GM23248 (cell line): Measurements from ENCODE around the gene SMG7. TPM values are rescaled to one million over a fixed set of nuclear protein-coding genes. Genes with fewer than 3 reads are reported as not detected.

Experiments
- DNase-seq: peaks from one replicate; pipeline ENCODE4 v3.0.0-alpha.2; 2015
- H2AFZ ChIP-seq: fragments of 200-600 bp; sonication (generic); 2 replicates; pipeline ENCODE4 v1.6.1; 2016; ENCODE audit warnings: antibody characterized with exemption
- H3F3A ChIP-seq: fragments of 200-600 bp; sonication (generic); 2 replicates; pipeline ENCODE4 v1.6.1; 2016; ENCODE audit warnings: mild to moderate bottlenecking, antibody characterized with exemption, mixed run types; ENCODE audit not compliant: insufficient read depth
- H3K27ac ChIP-seq: fragments of 200-600 bp; sonication (generic); 2 replicates; pipeline ENCODE4 v1.5.1; 2016; ENCODE audit warnings: mild to moderate bottlenecking
- H3K27me3 ChIP-seq: fragments of 200-600 bp; sonication (generic); replicated peaks from 2 replicates; pipeline ENCODE4 v1.6.1; 2016; ENCODE audit warnings: mild to moderate bottlenecking; ENCODE audit not compliant: insufficient read depth
- H3K36me3 ChIP-seq: fragments of 200-600 bp; sonication (generic); 2 replicates; pipeline ENCODE4 v1.6.1; 2016; ENCODE audit warnings: low read depth, mild to moderate bottlenecking
- H3K4me1 ChIP-seq: fragments of 200-600 bp; sonication (generic); 2 replicates; pipeline ENCODE4 v1.6.1; 2016; ENCODE audit warnings: mild to moderate bottlenecking; ENCODE audit not compliant: insufficient read depth
- H3K4me2 ChIP-seq: fragments of 200-600 bp; sonication (generic); one replicate; pipeline ENCODE4 v1.6.1; 2016; ENCODE audit warnings: mild to moderate bottlenecking; ENCODE audit not compliant: unreplicated experiment
- H3K4me3 ChIP-seq: fragments of 200-600 bp; sonication (generic); 2 replicates; pipeline ENCODE4 v1.5.1; 2016; ENCODE audit warnings: mild to moderate bottlenecking
- H3K79me2 ChIP-seq: fragments of 200-600 bp; sonication (generic); 2 replicates; pipeline ENCODE4 v1.6.1; 2016; ENCODE audit warnings: mild to moderate bottlenecking; ENCODE audit not compliant: insufficient read depth
- H3K9ac ChIP-seq: fragments of 200-600 bp; sonication (generic); 2 replicates; pipeline ENCODE4 v1.6.1; 2016; ENCODE audit warnings: mild to moderate bottlenecking
- H3K9me2 ChIP-seq: fragments of 200-600 bp; sonication (generic); 2 replicates; pipeline ENCODE4 v1.6.1; 2016; ENCODE audit warnings: mixed run types, mild to moderate bottlenecking, moderate library complexity; ENCODE audit not compliant: insufficient read depth
- H3K9me3 ChIP-seq: fragments of 200-600 bp; sonication (generic); one replicate; pipeline ENCODE4 v1.6.1; 2017; ENCODE audit warnings: low read depth
- H4K20me1 ChIP-seq: fragments of 200-600 bp; sonication (generic); 2 replicates; pipeline ENCODE4 v1.6.0; 2016; ENCODE audit not compliant: insufficient read depth
- EZH2 ChIP-seq: fragments of 200-600 bp; sonication (generic); IDR thresholded peaks from 2 replicates; pipeline ENCODE4 v1.6.1; 2018; ENCODE audit warnings: antibody characterized with exemption, mild to moderate bottlenecking; ENCODE audit not compliant: insufficient read depth, poor library complexity, severe bottlenecking
- EZH2phosphoT487 ChIP-seq: fragments of 200-600 bp; sonication (generic); IDR thresholded peaks from 2 replicates; pipeline ENCODE4 v1.6.1; 2018; ENCODE audit warnings: antibody characterized with exemption, moderate library complexity, mild to moderate bottlenecking, low read depth; ENCODE audit not compliant: insufficient read depth
- WGBS, 2 experiments: methylation state at CpG; one replicate each; pipeline ENCODE4 v1.1.6; 2015 to 2017; ENCODE audit warnings: low lambda C conversion rate in 2 of 2, low coverage in 1 of 2; ENCODE audit errors: missing lambda C conversion rate in 2 of 2; 5-methylcytosine and 5-hydroxymethylcytosine counted together
- in situ Hi-C: fragments of 300-500 bp; cut with MboI; formaldehyde crosslinking; loops from 2 replicates; pipeline ENCODE4 v1.15.0; 2020
- polyA plus RNA-seq: library from polyadenylated mRNA; unstranded; fragments of >200 nt; fragmentation: Nextera tagmentation; extraction: Ambion mirVana; gene quantifications from 2 replicates; pipeline ENCODE4 v1.2.1, GENCODE V29; 2016
- total RNA-seq: library from RNA; depleted of rRNA; stranded (reverse); fragments of >200 nt; shearing (Covaris generic); gene quantifications from 2 replicates; pipeline ENCODE4 v1.2.3, GENCODE V29; 2014

The SMG7 gene
- total and polyA plus RNA-seq, 2 experiments from 2014 or later, result 18.7 to 32.8 TPM

- no peak overlapping the region for H3K4me3 ChIP-seq
- H4K20me1 ChIP-seq, result no peaks in the 10 kb centered on the region
- H2AFZ ChIP-seq, result no peak overlapping the region
- no peaks in the 10 kb centered on the region for H3F3A ChIP-seq
- no peaks in the 10 kb centered on the region for H3K36me3 ChIP-seq
- H3K27me3 ChIP-seq, result no peaks in the 10 kb centered on the region
- no peak overlapping the region for H3K27ac ChIP-seq
- in situ Hi-C loops, result no loop called here
- H3K79me2 ChIP-seq, result no peaks in the 10 kb centered on the region
- H3K4me1 ChIP-seq, result no peaks in the 10 kb centered on the region
- no peak for DNase-seq
- no peak overlapping the region for H3K4me2 ChIP-seq
- WGBS, 2 experiments, result 41% methylated on average over 2 of the region's 2 CpGs
- H3K9me2 ChIP-seq, result no peaks in the 10 kb centered on the region
- TF ChIP-seq EZH2phosphoT487 (no peak), EZH2 (no peak)
- no peak overlapping the region for H3K9ac ChIP-seq
- H3K9me3 ChIP-seq, result no peaks in the 10 kb centered on the region
Observed at GRCh38 chr1:183450093-183450492, 22.2 kb upstream of the SMG7 start.

- in situ Hi-C loops, result no loop called here
- H4K20me1 ChIP-seq, result no peaks in the 10 kb centered on the region
- no peaks in the 10 kb centered on the region for H3K4me1 ChIP-seq
- no peaks in the 10 kb centered on the region for H3K9me3 ChIP-seq
- H2AFZ ChIP-seq, result no peak overlapping the region
- H3K9me2 ChIP-seq, result no peaks in the 10 kb centered on the region
- 57 to 64% methylated on average over 2 of the region's 2 CpGs for WGBS, 2 experiments
- H3K4me3 ChIP-seq, result no peak overlapping the region
- H3K79me2 ChIP-seq, result no peaks in the 10 kb centered on the region
- H3K27me3 ChIP-seq, result no peaks in the 10 kb centered on the region
- no peaks in the 10 kb centered on the region for H3F3A ChIP-seq
- H3K9ac ChIP-seq, result no peak overlapping the region
- H3K36me3 ChIP-seq, result no peaks in the 10 kb centered on the region
- no peak overlapping the region for H3K27ac ChIP-seq
- no peak overlapping the region for H3K4me2 ChIP-seq
- TF ChIP-seq EZH2phosphoT487 (no peak), EZH2 (no peak)
- DNase-seq, result peak; percentile 45
Observed at GRCh38 chr1:183454377-183454776, 17.9 kb upstream of the SMG7 start.

GRCh38 chr1:183456826-183457225 lies 15.5 kb upstream of the SMG7 start:
- Histone ChIP-seq H4K20me1 (no peaks in the 10 kb centered on the region), H3K9me3 (no peaks in the 10 kb centered on the region), H3K4me1 (no peaks in the 10 kb centered on the region), H3K36me3 (no peaks in the 10 kb centered on the region), H3K9me2 (no peaks in the 10 kb centered on the region), H2AFZ (no peak overlapping the region), H3K27ac (no peak overlapping the region), H3F3A (no peaks in the 10 kb centered on the region), H3K4me3 (no peak overlapping the region), H3K9ac (no peak overlapping the region), H3K27me3 (no peaks in the 10 kb centered on the region), H3K79me2 (no peaks in the 10 kb centered on the region), H3K4me2 (no peak overlapping the region)
- WGBS, 2 experiments, result 83 to 86% methylated on average over 1 of the region's 1 CpG
- in situ Hi-C loops, result no loop called here
- no peak for TF ChIP-seq EZH2
- TF ChIP-seq EZH2phosphoT487, result no peak
- DNase-seq, result no peak

- H3K27ac ChIP-seq, result no peak overlapping the region
- H3K36me3 ChIP-seq, result no peaks in the 10 kb centered on the region
- H3K9ac ChIP-seq, result no peak overlapping the region
- H2AFZ ChIP-seq, result no peak overlapping the region
- DNase-seq, result no peak
- no peaks in the 10 kb centered on the region for H3K9me3 ChIP-seq
- H3K4me2 ChIP-seq, result no peak overlapping the region
- H3K4me3 ChIP-seq, result no peak overlapping the region
- no peak for TF ChIP-seq EZH2phosphoT487
- TF ChIP-seq EZH2, result no peak
- 70 to 84% methylated on average over 3 of the region's 3 CpGs for WGBS, 2 experiments
- H3K4me1 ChIP-seq, result no peaks in the 10 kb centered on the region
- H3K79me2 ChIP-seq, result no peaks in the 10 kb centered on the region
- H3K9me2 ChIP-seq, result no peaks in the 10 kb centered on the region
- H3K27me3 ChIP-seq, result no peaks in the 10 kb centered on the region
- no peaks in the 10 kb centered on the region for H4K20me1 ChIP-seq
- no peaks in the 10 kb centered on the region for H3F3A ChIP-seq
- in situ Hi-C loops, result no loop called here
Observed at GRCh38 chr1:183457449-183457848, 14.8 kb upstream of the SMG7 start.

- no peaks in the 10 kb centered on the region for H3K9me2 ChIP-seq
- WGBS, 2 experiments, result 81% methylated on average over 2 of the region's 2 CpGs
- H3K4me2 ChIP-seq, result no peak overlapping the region
- H3K79me2 ChIP-seq, result no peaks in the 10 kb centered on the region
- no peak overlapping the region for H3K27ac ChIP-seq
- H3K9ac ChIP-seq, result no peak overlapping the region
- 0 out of 2 replicates have a peak, but pooled peaks cover 7% of the 10 kb centered on the region for H3K27me3 ChIP-seq
- H3K9me3 ChIP-seq, result no peaks in the 10 kb centered on the region
- H3K4me1 ChIP-seq, result no peaks in the 10 kb centered on the region
- H3K4me3 ChIP-seq, result no peak overlapping the region
- H3F3A ChIP-seq, result no peaks in the 10 kb centered on the region
- no peaks in the 10 kb centered on the region for H3K36me3 ChIP-seq
- in situ Hi-C loops, result no loop called here
- H2AFZ ChIP-seq, result no peak overlapping the region
- TF ChIP-seq EZH2phosphoT487 (no peak), EZH2 (no peak)
- no peaks in the 10 kb centered on the region for H4K20me1 ChIP-seq
- DNase-seq, result no peak
Observed at GRCh38 chr1:183460596-183460995, 11.7 kb upstream of the SMG7 start.
